Body of pancreas (tissue), 4 donors: Measurements from ENCODE around the gene MVB12B.

ENCODE experiments used
- CTCF ChIP-seq, 7 experiments: fragments of 450-650 bp in 4 of 7; fragments of 200-600 bp in 3 of 7; sonication (generic) in 3 of 7; IDR thresholded peaks; one replicate each; pipeline ENCODE4 v1.5.1; 2016 to 2019; ENCODE audit warnings: antibody characterized with exemption in 7 of 7
- POLR2A ChIP-seq, 3 donors: fragments of 450-650 bp; IDR thresholded peaks; one replicate each; pipeline ENCODE4 v1.6.1; 2016; ENCODE audit warnings: antibody characterized with exemption in 3 of 3, mild to moderate bottlenecking in 2 of 3

GRCh38 chr9:126411225-126411947 lies 84.8 kb downstream of the MVB12B start:
- TF ChIP-seq CTCF (IDR thresholded peaks at IDR 0.05): no peak
- TF ChIP-seq POLR2A (IDR thresholded peaks at IDR 0.05): no peak
